ENCODE measurements around the gene ARL2BP. TPM values are rescaled to one million over a fixed set of nuclear protein-coding genes. Genes with fewer than 3 reads are reported as not detected.

The ARL2BP gene
- total and polyA plus RNA-seq, 2 of the 13 experiments (the other 11 are each of a cell fraction or from before 2014, with no cell fraction given), result 64.3 to 67.6 TPM

DNA sequence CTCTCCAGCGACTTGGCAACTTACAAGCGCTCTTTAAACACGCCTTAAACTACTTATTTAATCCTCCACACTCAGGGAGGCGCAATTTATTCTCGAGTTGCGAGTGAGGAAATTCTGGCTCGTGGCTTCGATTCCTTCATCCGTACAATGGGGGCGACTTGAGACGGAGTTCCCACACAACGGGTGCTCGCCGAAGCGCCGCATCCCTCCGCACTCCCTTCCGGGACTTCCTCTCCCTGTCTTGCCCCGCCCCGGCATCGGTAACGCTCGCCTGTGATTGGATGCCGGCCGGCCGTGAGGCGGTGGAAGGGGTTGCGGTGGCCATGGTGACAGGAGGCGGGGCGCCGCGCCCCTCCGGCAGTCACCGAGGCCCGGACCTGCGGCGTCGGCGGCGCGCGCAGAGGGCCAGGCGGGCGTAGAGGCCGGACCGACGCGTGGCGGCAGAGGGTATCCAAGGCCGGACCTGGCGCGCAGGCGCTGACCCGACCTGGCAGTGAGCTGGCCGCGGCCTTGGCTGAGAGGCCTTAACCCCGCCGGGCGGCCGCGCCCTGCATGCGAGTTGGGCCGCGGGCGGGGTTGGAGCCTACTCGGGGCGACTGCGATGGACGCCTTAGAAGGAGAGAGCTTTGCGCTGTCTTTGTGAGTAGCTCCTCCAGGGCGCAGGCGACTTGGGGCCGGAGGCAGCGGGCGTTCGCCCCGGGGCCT is at the start of gene ARL2BP (continued):
- TF ChIP-seq SRSF9 (IDR thresholded peaks at IDR 0.05; ENCODE audit: borderline replicate concordance, insufficient read depth, low read depth, low read length, poor library complexity, severe bottlenecking) (no peak), ZSCAN9 (CRISPR knock-in tag; IDR thresholded peaks at IDR 0.05; ENCODE audit: borderline replicate concordance) (peak; percentile 41; the same call in 1 of the 2 replicates), EED (CRISPR knock-in tag; IDR thresholded peaks at IDR 0.05) (no peak), SAP130 (CRISPR knock-in tag; IDR thresholded peaks at IDR 0.05; ENCODE audit: low read depth) (peak; percentile 99), MEIS1 (CRISPR knock-in tag; IDR thresholded peaks at IDR 0.05; ENCODE audit: borderline replicate concordance) (peak; percentile 91), ARNT2 (CRISPR knock-in tag; IDR thresholded peaks at IDR 0.05; ENCODE audit: low read depth) (peak; percentile 95), ZNF772 (CRISPR knock-in tag; IDR thresholded peaks at IDR 0.05) (peak; percentile 97), KLF13 (CRISPR knock-in tag; IDR thresholded peaks at IDR 0.05) (0 out of 2 replicates have a peak, but pooled peaks have one; percentile 75), ZNF792 (CRISPR knock-in tag; IDR thresholded peaks at IDR 0.05) (peak; percentile 41; the same call in 1 of the 2 replicates), ZNF644 (CRISPR knock-in tag; IDR thresholded peaks at IDR 0.05; ENCODE audit: low read depth) (no peak), ZNF879 (CRISPR knock-in tag; IDR thresholded peaks at IDR 0.05) (0 out of 2 replicates have a peak, but pooled peaks have one; percentile 77), ZFP1 (CRISPR knock-in tag; IDR thresholded peaks at IDR 0.05) (no peak), ZNF839 (CRISPR knock-in tag; IDR thresholded peaks at IDR 0.05; ENCODE audit: borderline replicate concordance) (peak; percentile 88; the same call in 1 of the 2 replicates), ZNF761 (CRISPR knock-in tag; conservative IDR thresholded peaks at IDR 0.05) (0 out of 2 replicates have a peak, but pooled peaks have one; percentile 60), SIX1 (CRISPR knock-in tag; IDR thresholded peaks at IDR 0.05; ENCODE audit: borderline replicate concordance) (no peak), ZFX (CRISPR knock-in tag; IDR thresholded peaks at IDR 0.05; ENCODE audit: low read depth) (peak; percentile 100), ONECUT2 (CRISPR knock-in tag; IDR thresholded peaks at IDR 0.05) (no peak), SNAI1 (CRISPR knock-in tag; IDR thresholded peaks at IDR 0.05; ENCODE audit: borderline replicate concordance) (0 out of 2 replicates have a peak, but pooled peaks have one; percentile 68), ZNF672 (CRISPR knock-in tag; IDR thresholded peaks at IDR 0.05) (0 out of 2 replicates have a peak, but pooled peaks have one; percentile 10), YEATS4 (CRISPR knock-in tag; IDR thresholded peaks at IDR 0.05; ENCODE audit: borderline replicate concordance) (peak; percentile 98), NR2C2 (CRISPR knock-in tag; IDR thresholded peaks at IDR 0.05; ENCODE audit: borderline replicate concordance) (peak; percentile 73; the same call in 1 of the 2 replicates), SATB2 (CRISPR knock-in tag; IDR thresholded peaks at IDR 0.05) (peak; percentile 51; the same call in 1 of the 2 replicates)
- TF ChIP-seq, protein P1, sequence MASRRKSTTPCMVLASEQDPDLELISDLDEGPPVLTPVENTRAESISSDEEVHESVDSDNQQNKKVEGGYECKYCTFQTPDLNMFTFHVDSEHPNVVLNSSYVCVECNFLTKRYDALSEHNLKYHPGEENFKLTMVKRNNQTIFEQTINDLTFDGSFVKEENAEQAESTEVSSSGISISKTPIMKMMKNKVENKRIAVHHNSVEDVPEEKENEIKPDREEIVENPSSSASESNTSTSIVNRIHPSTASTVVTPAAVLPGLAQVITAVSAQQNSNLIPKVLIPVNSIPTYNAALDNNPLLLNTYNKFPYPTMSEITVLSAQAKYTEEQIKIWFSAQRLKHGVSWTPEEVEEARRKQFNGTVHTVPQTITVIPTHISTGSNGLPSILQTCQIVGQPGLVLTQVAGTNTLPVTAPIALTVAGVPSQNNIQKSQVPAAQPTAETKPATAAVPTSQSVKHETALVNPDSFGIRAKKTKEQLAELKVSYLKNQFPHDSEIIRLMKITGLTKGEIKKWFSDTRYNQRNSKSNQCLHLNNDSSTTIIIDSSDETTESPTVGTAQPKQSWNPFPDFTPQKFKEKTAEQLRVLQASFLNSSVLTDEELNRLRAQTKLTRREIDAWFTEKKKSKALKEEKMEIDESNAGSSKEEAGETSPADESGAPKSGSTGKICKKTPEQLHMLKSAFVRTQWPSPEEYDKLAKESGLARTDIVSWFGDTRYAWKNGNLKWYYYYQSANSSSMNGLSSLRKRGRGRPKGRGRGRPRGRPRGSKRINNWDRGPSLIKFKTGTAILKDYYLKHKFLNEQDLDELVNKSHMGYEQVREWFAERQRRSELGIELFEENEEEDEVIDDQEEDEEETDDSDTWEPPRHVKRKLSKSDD (CRISPR knock-in tag; IDR thresholded peaks at IDR 0.05; ENCODE audit: low read depth), result peak; percentile 90
- TF ChIP-seq, protein P2, sequence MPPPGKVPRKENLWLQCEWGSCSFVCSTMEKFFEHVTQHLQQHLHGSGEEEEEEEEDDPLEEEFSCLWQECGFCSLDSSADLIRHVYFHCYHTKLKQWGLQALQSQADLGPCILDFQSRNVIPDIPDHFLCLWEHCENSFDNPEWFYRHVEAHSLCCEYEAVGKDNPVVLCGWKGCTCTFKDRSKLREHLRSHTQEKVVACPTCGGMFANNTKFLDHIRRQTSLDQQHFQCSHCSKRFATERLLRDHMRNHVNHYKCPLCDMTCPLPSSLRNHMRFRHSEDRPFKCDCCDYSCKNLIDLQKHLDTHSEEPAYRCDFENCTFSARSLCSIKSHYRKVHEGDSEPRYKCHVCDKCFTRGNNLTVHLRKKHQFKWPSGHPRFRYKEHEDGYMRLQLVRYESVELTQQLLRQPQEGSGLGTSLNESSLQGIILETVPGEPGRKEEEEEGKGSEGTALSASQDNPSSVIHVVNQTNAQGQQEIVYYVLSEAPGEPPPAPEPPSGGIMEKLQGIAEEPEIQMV (CRISPR knock-in tag; IDR thresholded peaks at IDR 0.05; ENCODE audit: low read depth), result peak; percentile 94
- TF ChIP-seq, protein P3, sequence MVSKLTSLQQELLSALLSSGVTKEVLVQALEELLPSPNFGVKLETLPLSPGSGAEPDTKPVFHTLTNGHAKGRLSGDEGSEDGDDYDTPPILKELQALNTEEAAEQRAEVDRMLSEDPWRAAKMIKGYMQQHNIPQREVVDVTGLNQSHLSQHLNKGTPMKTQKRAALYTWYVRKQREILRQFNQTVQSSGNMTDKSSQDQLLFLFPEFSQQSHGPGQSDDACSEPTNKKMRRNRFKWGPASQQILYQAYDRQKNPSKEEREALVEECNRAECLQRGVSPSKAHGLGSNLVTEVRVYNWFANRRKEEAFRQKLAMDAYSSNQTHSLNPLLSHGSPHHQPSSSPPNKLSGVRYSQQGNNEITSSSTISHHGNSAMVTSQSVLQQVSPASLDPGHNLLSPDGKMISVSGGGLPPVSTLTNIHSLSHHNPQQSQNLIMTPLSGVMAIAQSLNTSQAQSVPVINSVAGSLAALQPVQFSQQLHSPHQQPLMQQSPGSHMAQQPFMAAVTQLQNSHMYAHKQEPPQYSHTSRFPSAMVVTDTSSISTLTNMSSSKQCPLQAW (CRISPR knock-in tag; IDR thresholded peaks at IDR 0.05), result peak; percentile 82; the same call in 1 of the 2 replicates
